Epidermal melanocyte (primary cell): ENCODE data around the gene TRAPPC4.
"Not testable (repeated sequence)": the region's sequence is repeated elsewhere in the genome, so short reads cannot be mapped to it uniquely, and the experiment has no call there.

Source experiments
- DNase-seq: peaks from one replicate; pipeline ENCODE4 v3.0.0; 2011; ENCODE audit warnings: low spot score; ENCODE audit not compliant: insufficient read length

The TRAPPC4 gene

DNA sequence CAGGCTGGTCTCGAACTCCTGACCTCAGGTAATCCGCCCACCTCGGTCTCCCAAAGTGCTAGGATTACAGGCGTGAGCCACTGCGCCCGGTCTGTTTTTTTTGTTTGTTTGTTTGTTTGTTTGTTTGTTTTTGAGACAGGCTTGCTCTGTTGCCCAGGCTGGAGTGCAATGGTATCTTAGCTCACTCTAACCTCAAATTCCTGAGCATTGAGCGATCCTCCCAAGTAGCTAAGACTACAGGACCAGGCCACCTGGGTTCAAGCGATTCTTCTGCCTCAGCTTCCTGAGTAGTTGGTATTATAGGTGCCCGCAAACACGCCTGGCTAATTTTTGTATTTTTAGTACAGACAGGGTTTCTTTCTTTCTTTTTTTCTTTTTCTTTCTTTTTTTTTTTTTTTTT is 14.9 kb downstream of the TRAPPC4 start:
- DNase-seq: not testable (repeated sequence)

- DNase-seq: no peak
Measured at GRCh38 chr11:119034813-119035212, 16.2 kb downstream of the TRAPPC4 start.

GRCh38 chr11:119038884-119039283 is 20.3 kb downstream of the TRAPPC4 start:
- DNase-seq: no peak

DNA sequence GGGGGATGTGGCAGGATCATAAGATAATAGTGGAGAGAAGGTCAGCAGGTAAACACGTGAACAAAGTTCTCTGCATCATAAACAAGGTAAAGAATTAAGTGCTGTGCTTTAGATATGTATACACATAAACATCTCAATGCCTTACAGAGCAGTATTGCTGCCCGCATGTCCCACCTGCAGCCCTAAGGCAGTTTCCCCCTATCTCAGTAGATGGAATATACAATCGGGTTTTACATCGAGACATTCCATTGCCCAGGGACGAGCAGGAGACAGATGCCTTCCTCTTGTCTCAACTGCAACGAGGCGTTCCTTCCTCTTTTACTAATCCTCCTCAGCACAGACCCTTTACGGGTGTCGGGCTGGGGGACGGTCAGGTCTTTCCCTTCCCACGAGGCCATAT is 20.9 kb downstream of the TRAPPC4 start:
- DNase-seq: not testable (repeated sequence)

- DNase-seq: no peak
Measured at GRCh38 chr11:119041821-119042514, 23.4 kb downstream of the TRAPPC4 start.

DNA sequence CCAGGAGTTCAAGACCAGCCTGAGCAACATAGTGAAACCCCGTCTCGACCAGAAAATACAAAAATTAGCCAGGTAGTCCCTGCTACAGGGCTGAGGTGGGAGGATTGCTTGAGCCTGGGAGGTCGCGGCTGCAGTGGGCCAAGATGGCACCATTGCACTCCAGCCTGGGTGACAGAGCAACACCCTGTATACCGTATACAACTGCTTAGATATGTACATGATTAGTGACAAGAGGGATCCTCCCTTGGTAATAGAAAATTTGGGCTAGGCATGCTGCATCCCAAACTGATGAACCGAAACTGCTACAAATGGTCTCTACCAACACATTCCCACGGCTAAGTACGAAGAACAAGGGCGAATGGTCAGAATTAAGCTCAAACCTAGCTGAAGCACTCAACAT is 24.4 kb downstream of the TRAPPC4 start:
- no peak for DNase-seq

GRCh38 chr11:119044708-119045107 is 26.1 kb downstream of the TRAPPC4 start:
- peak; percentile 12 for DNase-seq

GRCh38 chr11:119046489-119046888 is 27.9 kb downstream of the TRAPPC4 start:
- no peak for DNase-seq

GRCh38 chr11:119047205-119047604 is 28.6 kb downstream of the TRAPPC4 start:
- DNase-seq: no peak

DNA sequence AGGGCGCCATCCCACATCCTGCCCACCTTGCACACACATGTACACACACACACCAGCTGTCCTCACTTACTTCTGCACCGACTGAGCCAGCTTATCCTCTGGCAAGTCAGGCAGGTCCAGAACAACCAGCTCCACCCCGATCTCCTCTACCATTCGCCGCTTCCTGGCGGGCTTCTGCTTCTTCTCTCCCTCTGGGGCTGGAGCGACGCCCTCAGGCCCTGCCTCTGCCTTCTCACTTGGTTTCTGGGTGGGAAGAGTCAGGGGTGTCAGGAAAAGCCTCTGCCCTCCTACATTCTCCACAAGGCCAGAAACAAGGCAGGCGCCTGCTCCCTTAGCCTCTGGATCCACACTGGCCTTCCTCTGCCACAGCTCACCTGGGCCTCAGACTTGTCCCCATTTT is 30.1 kb downstream of the TRAPPC4 start:
- no peak for DNase-seq

- no peak for DNase-seq
Measured at GRCh38 chr11:119049081-119049480, 30.5 kb downstream of the TRAPPC4 start.

DNA sequence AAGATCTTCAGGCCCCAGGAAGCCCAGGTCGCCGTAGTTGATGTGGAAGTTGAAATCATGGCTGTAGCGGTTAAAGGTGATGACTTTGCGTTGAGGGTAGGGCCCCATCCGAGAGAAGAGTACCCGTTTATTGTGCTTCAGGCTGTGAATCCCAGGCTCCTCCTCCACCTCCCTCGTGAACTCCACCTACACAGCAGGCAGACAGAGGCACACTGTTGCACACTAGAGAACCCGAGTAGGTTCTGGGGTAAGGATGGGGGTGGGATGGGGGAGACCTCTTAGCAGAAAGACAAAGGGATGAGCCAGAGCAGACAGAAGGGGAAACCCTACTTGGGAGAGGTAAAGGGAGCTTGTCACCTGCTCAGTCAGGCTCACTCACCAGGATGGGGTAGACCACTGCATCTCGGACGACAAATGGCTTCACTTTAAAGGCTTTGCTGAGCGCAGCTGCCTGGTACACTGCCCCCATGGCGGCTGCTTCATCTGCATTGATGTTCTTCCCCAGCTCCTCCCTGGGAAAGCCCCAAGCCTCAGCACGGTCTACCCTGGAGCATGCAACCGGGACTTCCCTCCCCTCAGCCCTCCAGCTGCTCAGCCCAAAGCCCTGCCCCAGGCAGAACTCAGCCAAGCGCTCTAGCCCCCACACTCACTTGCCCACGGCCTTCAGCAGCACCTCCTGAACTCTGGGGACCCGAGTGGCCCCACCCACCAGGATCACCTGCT is 33.0 kb downstream of the TRAPPC4 start:
- DNase-seq: no peak

DNA sequence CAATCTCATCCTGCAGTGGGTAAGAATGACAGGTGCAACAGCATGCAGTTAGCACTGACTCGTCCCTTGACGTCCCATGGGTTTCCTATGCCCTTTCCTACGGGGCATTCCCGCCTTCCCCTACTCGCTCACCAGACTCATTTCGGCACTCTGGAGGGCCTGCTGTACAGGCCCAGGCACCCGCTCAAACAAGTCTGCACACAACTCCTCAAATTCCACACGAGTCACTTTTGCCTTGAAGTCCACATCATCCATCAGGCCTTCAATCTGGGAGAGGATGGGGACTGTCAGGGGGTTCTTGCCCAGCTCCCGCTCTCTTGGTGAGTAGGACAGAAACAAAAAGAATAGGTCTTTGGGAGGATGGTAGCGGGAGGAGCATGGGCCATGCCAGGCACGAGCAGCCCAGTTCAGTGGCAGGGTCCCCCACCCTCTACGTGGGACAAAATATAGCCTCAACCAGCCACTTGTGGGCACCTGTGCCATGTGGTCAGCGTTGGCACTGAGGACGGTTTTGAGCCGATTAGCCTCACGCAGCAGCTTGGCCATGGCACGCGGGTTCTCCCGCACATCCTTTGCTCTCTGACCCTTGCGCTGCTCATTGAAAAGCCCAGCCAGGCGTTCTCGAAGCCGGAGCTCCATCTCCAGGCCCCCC is 33.7 kb downstream of the TRAPPC4 start:
- DNase-seq: no peak

DNA sequence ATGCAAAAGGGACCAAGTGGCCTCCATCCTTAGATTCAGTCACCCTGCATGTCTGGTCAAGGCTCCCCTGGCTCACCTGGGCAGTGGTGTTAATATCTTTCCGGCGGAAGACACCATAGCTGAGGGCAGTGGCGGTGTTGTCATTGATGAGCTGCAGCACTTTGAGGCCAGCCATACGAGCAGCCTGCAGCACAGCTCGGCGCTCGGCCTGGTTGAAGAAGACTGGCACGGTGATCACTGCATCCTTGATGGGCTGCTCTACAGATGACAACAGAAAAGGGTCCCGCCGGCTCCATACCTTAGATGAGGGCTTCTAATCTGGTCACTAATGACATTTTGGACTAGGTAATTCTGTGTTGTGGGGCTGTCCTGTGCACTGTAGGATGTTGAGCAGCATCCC is 35.9 kb downstream of the TRAPPC4 start:
- DNase-seq: no peak

DNA sequence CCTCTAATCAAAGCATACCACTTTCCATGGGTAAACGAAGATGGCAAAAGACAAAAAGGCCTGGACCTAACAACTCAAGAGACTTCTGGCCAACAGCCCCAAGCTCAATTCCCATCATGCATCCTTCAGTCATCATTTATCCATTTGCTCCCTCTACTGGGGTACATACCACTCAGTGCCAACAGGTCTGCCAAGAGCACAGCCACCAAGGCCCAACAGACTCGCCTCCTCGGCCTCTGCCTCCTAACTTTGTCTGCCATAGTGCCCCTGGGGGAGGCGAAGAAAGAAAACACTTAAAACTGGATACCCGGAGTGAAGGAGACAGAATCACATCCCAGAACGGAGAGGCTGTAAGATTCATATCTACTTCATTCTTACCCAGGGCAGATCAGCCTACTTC is 37.3 kb downstream of the TRAPPC4 start:
- peak; percentile 37 for DNase-seq

DNA sequence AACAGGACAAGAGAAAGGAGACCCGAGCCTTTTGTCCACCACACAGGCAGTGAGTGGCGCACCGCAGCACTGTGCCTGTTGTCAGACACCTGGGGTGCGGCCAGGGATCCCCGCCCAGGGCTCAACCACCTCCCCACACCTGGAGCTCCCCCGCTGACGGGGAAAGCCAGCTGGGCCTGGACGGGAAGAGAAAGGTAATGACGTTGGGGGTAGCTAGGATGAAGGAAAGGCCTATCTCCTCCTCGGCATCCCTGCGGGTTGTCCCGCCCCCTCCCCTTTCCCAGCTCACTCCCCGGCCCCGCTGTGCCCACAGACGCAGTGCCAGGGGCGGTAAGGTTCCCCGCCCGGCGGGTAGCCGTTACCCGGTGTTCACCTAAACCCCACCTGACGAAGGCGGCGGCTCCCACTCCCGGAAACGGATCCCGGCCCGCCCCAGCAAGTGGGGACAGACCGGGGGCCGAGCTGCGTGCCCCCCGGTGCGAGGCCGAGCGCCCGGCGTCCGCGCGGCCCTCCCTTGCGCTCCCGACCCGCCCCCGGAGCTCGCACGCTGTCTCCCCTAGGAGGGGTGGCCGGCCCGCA is 37.9 kb downstream of the TRAPPC4 start:
- DNase-seq: no peak

- DNase-seq: peak; percentile 100
Measured at GRCh38 chr11:119057000-119057769, 38.6 kb downstream of the TRAPPC4 start, which contains the start of gene HYOU1. HYOU1 (minus strand) TSS chr11:119057205; CDS start chr11:119056160, 1,045 bp downstream.

DNA sequence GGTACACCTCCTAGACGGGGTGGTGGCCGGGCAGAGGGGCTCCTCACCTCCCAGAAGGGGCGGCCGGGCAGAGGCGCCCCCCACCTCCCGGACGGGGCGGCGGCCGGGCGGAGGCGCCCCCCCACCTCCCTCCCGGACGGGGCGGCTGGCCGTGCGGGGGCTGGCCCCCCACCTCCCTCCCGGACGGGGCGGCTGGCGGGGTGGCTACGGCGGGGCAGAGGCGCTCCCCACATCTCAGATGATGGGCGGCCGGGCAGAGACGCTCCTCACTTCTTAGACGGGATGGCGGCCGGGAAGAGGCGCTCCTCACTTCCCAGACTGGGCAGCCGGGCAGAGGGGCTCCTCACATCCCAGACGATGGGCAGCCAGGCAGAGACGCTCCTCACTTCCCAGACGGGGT is 40.6 kb downstream of the TRAPPC4 start:
- not testable (repeated sequence) for DNase-seq

DNA sequence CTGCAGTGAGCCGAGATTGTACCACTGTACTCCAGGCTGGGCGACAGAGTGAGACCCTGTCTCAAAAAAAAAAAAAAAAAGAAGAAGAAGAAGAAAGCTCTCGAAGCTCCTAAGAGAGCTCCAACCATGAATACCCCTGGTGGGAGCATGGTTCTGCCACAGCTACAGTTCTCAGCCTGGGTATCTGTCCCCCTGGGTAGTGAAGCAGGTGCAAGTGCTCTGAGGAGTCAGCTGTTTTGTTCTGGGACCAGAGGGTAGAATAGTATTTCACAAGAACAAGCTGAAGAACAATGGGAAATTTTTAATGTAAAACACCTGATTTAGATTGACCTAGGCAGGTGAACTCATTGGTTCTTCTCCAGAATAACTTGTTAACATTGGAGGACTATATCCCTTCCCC is 42.7 kb downstream of the TRAPPC4 start:
- no peak for DNase-seq

DNA sequence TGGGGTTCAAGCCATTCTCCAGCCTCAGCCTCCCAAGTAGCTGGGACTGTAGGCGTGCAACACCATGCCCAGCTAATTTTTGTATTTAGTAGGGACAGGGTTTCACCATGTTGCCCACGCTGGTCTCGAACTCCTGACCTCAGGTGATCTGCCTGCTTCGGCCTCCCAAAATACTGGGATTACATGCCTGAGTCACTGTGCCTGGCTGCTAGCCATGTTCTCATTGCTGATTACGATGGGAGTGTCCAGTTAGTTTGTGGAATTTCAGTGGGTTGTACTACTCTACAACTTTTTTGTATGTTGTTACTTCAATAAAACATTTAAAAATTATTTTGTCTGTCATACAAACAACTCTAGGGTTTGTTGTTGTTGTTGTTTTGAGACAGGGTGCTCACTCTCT is 44.2 kb downstream of the TRAPPC4 start:
- no peak for DNase-seq

- peak; percentile 35 for DNase-seq
Measured at GRCh38 chr11:119065369-119065768, 46.8 kb downstream of the TRAPPC4 start.
